ENCODE results near the gene SURF4. TPM values are rescaled to one million over a fixed set of nuclear protein-coding genes. Genes with fewer than 3 reads are reported as not detected.
A peak's percentile ranks its signal among the peaks of the same experiment; 100 is the strongest.

Gene SURF4
- total RNA-seq, 1 experiment from 2014 or later: 171 TPM

DNA sequence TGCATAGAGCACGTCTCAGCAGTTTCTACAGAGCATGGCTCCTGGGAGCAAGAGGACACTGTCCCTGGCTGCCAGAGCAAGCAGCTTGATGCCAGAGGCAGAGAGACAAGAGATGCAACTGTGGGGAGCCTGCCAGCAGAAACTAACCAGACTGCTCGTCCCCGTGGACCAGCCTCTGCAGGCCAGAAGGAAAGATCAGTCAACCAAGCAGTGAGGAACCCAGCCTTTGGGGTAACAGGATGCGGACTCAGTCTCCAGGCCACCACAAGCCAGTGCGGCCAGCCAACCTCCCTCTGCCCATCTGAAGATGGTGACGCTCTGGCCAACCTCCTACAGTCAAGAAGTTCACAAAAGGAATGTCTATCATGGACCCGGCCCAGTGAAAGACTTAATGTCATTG lies 3.7 kb downstream of the SURF4 start:
- H3K9me3 Mint-ChIP-seq: no peaks in the 10 kb centered on the region
- H3K27me3 Mint-ChIP-seq (ENCODE audit: low read depth): peaks cover 6% of the 10 kb centered on the region
- no peak for DNase-seq (ENCODE audit: low spot score)
- POLR2A ChIA-PET: no interaction called here
- H3K4me1 Mint-ChIP-seq: peaks cover 13% of the 10 kb centered on the region
- H3K27ac Mint-ChIP-seq: peak overlapping the region; percentile 54; the same call in 1 of the 2 replicates
- H3K36me3 Mint-ChIP-seq: peaks cover 36% of the 10 kb centered on the region
- no peak for ATAC-seq
- peak; percentile 39; the same call in 1 of the 2 replicates for TF ChIP-seq ZNF232 (CRISPR knock-in tag; IDR thresholded peaks at IDR 0.05)
- TF ChIP-seq, protein P1, sequence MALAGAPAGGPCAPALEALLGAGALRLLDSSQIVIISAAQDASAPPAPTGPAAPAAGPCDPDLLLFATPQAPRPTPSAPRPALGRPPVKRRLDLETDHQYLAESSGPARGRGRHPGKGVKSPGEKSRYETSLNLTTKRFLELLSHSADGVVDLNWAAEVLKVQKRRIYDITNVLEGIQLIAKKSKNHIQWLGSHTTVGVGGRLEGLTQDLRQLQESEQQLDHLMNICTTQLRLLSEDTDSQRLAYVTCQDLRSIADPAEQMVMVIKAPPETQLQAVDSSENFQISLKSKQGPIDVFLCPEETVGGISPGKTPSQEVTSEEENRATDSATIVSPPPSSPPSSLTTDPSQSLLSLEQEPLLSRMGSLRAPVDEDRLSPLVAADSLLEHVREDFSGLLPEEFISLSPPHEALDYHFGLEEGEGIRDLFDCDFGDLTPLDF (CRISPR knock-in tag; IDR thresholded peaks at IDR 0.05): no peak
- CTCF ChIA-PET: interaction anchor here (1.1 to 1.6 kb wide), 2 partner anchors 30 to 344 kb away, joined by 3 to 5 read pairs; no protein-coding TSS in a partner anchor
- no peak overlapping the region for H3K4me3 Mint-ChIP-seq

DNA sequence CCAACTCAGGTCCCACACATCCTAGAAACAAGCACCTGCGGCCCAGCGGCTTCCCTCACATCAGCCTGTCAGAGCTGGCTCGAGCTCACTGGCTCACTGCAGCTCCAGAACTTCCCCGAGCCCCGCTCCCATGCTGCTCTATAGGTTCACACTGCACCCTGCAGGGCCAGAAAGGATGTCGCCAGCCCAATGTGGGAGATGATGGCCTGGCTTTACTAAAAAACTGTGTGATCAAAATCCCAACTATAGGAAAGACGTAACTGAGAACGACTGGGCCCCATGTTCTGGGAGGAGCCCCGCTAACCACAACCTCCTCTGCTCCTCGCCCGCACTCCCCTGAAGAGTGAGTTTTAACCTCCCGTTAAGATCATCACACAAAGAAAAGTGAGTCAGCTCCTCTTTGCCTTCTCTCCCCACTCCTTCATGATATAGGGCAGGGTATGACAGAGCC lies 4.6 kb downstream of the SURF4 start:
- ATAC-seq (no peak), DNase-seq (ENCODE audit: low spot score) (no peak)
- H3K27me3 Mint-ChIP-seq (ENCODE audit: low read depth): no peaks in the 10 kb centered on the region
- H3K4me1 Mint-ChIP-seq: peaks cover 13% of the 10 kb centered on the region
- POLR2A ChIA-PET: no interaction called here
- CTCF ChIA-PET: interaction anchor here (0.8 to 1.6 kb wide), 3 partner anchors 25 to 344 kb away, joined by 3 to 5 read pairs (median 3); no protein-coding TSS in a partner anchor
- H3K4me3 Mint-ChIP-seq: no peak overlapping the region
- peak overlapping the region; percentile 68 for H3K27ac Mint-ChIP-seq
- peaks cover 37% of the 10 kb centered on the region for H3K36me3 Mint-ChIP-seq
- TF ChIP-seq NFYB (CRISPR knock-in tag; conservative IDR thresholded peaks at IDR 0.05; ENCODE audit: low read depth): no peak
- TF ChIP-seq, protein P2, sequence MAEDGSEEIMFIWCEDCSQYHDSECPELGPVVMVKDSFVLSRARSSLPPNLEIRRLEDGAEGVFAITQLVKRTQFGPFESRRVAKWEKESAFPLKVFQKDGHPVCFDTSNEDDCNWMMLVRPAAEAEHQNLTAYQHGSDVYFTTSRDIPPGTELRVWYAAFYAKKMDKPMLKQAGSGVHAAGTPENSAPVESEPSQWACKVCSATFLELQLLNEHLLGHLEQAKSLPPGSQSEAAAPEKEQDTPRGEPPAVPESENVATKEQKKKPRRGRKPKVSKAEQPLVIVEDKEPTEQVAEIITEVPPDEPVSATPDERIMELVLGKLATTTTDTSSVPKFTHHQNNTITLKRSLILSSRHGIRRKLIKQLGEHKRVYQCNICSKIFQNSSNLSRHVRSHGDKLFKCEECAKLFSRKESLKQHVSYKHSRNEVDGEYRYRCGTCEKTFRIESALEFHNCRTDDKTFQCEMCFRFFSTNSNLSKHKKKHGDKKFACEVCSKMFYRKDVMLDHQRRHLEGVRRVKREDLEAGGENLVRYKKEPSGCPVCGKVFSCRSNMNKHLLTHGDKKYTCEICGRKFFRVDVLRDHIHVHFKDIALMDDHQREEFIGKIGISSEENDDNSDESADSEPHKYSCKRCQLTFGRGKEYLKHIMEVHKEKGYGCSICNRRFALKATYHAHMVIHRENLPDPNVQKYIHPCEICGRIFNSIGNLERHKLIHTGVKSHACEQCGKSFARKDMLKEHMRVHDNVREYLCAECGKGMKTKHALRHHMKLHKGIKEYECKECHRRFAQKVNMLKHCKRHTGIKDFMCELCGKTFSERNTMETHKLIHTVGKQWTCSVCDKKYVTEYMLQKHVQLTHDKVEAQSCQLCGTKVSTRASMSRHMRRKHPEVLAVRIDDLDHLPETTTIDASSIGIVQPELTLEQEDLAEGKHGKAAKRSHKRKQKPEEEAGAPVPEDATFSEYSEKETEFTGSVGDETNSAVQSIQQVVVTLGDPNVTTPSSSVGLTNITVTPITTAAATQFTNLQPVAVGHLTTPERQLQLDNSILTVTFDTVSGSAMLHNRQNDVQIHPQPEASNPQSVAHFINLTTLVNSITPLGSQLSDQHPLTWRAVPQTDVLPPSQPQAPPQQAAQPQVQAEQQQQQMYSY (CRISPR knock-in tag; IDR thresholded peaks at IDR 0.05): no peak
- TF ChIP-seq RORB (CRISPR knock-in tag; IDR thresholded peaks at IDR 0.05): no peak
- TF ChIP-seq ZNF121 (CRISPR knock-in tag; IDR thresholded peaks at IDR 0.05): no peak
- TF ChIP-seq, protein P3, sequence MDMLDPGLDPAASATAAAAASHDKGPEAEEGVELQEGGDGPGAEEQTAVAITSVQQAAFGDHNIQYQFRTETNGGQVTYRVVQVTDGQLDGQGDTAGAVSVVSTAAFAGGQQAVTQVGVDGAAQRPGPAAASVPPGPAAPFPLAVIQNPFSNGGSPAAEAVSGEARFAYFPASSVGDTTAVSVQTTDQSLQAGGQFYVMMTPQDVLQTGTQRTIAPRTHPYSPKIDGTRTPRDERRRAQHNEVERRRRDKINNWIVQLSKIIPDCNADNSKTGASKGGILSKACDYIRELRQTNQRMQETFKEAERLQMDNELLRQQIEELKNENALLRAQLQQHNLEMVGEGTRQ (CRISPR knock-in tag; IDR thresholded peaks at IDR 0.05): no peak
- TF ChIP-seq ZNF423 (CRISPR knock-in tag; IDR thresholded peaks at IDR 0.05): no peak
- TF ChIP-seq FOXJ3 (CRISPR knock-in tag; IDR thresholded peaks at IDR 0.05; ENCODE audit: borderline replicate concordance): no peak
- TF ChIP-seq, protein P4, sequence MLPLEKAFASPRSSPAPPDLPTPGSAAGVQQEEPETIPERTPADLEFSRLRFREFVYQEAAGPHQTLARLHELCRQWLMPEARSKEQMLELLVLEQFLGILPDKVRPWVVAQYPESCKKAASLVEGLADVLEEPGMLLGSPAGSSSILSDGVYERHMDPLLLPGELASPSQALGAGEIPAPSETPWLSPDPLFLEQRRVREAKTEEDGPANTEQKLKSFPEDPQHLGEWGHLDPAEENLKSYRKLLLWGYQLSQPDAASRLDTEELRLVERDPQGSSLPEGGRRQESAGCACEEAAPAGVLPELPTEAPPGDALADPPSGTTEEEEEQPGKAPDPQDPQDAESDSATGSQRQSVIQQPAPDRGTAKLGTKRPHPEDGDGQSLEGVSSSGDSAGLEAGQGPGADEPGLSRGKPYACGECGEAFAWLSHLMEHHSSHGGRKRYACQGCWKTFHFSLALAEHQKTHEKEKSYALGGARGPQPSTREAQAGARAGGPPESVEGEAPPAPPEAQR (CRISPR knock-in tag; IDR thresholded peaks at IDR 0.05): no peak
- TF ChIP-seq, protein P5, sequence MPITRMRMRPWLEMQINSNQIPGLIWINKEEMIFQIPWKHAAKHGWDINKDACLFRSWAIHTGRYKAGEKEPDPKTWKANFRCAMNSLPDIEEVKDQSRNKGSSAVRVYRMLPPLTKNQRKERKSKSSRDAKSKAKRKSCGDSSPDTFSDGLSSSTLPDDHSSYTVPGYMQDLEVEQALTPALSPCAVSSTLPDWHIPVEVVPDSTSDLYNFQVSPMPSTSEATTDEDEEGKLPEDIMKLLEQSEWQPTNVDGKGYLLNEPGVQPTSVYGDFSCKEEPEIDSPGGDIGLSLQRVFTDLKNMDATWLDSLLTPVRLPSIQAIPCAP (CRISPR knock-in tag; IDR thresholded peaks at IDR 0.05): no peak
- TF ChIP-seq, protein P6, sequence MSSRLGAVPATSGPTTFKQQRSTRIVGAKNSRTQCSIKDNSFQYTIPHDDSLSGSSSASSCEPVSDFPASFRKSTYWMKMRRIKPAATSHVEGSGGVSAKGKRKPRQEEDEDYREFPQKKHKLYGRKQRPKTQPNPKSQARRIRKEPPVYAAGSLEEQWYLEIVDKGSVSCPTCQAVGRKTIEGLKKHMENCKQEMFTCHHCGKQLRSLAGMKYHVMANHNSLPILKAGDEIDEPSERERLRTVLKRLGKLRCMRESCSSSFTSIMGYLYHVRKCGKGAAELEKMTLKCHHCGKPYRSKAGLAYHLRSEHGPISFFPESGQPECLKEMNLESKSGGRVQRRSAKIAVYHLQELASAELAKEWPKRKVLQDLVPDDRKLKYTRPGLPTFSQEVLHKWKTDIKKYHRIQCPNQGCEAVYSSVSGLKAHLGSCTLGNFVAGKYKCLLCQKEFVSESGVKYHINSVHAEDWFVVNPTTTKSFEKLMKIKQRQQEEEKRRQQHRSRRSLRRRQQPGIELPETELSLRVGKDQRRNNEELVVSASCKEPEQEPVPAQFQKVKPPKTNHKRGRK (CRISPR knock-in tag; IDR thresholded peaks at IDR 0.05; ENCODE audit: borderline replicate concordance): no peak
- TF ChIP-seq, protein P7, sequence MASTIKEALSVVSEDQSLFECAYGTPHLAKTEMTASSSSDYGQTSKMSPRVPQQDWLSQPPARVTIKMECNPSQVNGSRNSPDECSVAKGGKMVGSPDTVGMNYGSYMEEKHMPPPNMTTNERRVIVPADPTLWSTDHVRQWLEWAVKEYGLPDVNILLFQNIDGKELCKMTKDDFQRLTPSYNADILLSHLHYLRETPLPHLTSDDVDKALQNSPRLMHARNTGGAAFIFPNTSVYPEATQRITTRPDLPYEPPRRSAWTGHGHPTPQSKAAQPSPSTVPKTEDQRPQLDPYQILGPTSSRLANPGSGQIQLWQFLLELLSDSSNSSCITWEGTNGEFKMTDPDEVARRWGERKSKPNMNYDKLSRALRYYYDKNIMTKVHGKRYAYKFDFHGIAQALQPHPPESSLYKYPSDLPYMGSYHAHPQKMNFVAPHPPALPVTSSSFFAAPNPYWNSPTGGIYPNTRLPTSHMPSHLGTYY (CRISPR knock-in tag; IDR thresholded peaks at IDR 0.05): no peak
- no peak for TF ChIP-seq ZNF671 (CRISPR knock-in tag; IDR thresholded peaks at IDR 0.05)
- TF ChIP-seq CREB1 (CRISPR knock-in tag; IDR thresholded peaks at IDR 0.05): no peak
- TF ChIP-seq ZNF219 (CRISPR knock-in tag; IDR thresholded peaks at IDR 0.05; ENCODE audit: borderline replicate concordance): no peak
- TF ChIP-seq NR3C1 (CRISPR knock-in tag; conservative IDR thresholded peaks at IDR 0.05; ENCODE audit: low read depth): no peak
- TF ChIP-seq, protein P8, sequence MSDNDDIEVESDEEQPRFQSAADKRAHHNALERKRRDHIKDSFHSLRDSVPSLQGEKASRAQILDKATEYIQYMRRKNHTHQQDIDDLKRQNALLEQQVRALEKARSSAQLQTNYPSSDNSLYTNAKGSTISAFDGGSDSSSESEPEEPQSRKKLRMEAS (CRISPR knock-in tag; IDR thresholded peaks at IDR 0.05): no peak
- TF ChIP-seq EMX1 (CRISPR knock-in tag; IDR thresholded peaks at IDR 0.05): no peak
- TF ChIP-seq ZNF317 (CRISPR knock-in tag; IDR thresholded peaks at IDR 0.05; ENCODE audit: borderline replicate concordance, low read depth): no peak
- H3K9me3 Mint-ChIP-seq: no peaks in the 10 kb centered on the region
